HCT116 (cell line): Measurements from ENCODE around the gene KRT28. TPM values are rescaled to one million over a fixed set of nuclear protein-coding genes. Genes with fewer than 3 reads are reported as not detected.

Experiments used
- ATAC-seq: fragments of 200-7000 bp; cut with Tn5 transposase; 2 replicates; pipeline ENCODE4 v1.9.1; 2020; ENCODE audit warnings: mild to moderate bottlenecking, moderate library complexity
- BruUV-seq: library from RNA; stranded (reverse); fragments of 400-500 nt; replicated peaks from 2 replicates; lab custom pipeline; 2021; lab: Mats Ljungman, UMichigan
- CTCF ChIA-PET: fragments of 300-600 bp; sonication (Branson Sonifier 250); formaldehyde crosslinking; loops from one replicate; lab custom pipeline; 2021; ENCODE audit warnings: antibody characterized with exemption; lab: Charles Lee
- POLR2A ChIA-PET: fragments of 300-600, 350-600 bp; sonication (Branson Sonifier 250); formaldehyde crosslinking; loops from one replicate; lab custom pipeline; 2021; ENCODE audit warnings: antibody characterized with exemption; lab: Charles Lee
- RAD21 ChIA-PET, 2 experiments: fragments of 300-600 bp; sonication (Branson Sonifier 250); formaldehyde crosslinking; loops; one replicate each; lab custom pipeline; 2023; ENCODE audit warnings: low total read pairs in 2 of 2; ENCODE audit not compliant: uncharacterized antibody in 2 of 2, unreplicated experiment in 2 of 2, low non-redundant PET in 1 of 2; lab: Charles Lee
- DNase-seq: peaks from one replicate; pipeline ENCODE4 v3.0.0-alpha.2; 2010; ENCODE audit warnings: low read depth, low spot score
- H2AFZ ChIP-seq: fragments of 200-600 bp; shearing (Covaris generic), sonication (generic); 2 replicates; pipeline ENCODE4 v1.6.1; 2017; ENCODE audit warnings: low read depth, mixed run types, mixed read lengths, antibody characterized with exemption, low read length; ENCODE audit not compliant: poor library complexity, severe bottlenecking
- H3K27ac ChIP-seq: 2 replicates; pipeline ENCODE4 v1.5.1; 2012; ENCODE audit warnings: low read depth, low read length
- H3K27me3 ChIP-seq: fragments of 200-600 bp; sonication (generic); 2 replicates; pipeline ENCODE4 v1.6.1; 2016; ENCODE audit warnings: mixed run types, low read length, mixed read lengths; ENCODE audit not compliant: insufficient read depth
- H3K36me3 ChIP-seq, 2 experiments: fragments of 200-500 bp in 1 of 2; fragments of 200-600 bp in 1 of 2; sonication (Bioruptor generic) in 1 of 2; sonication (generic) in 1 of 2; 2 replicates each; pipeline versions ENCODE4 v1.5.1 to v1.6.1; 2014 to 2016; ENCODE audit warnings: low read length in 2 of 2, inconsistent platforms in 1 of 2, mixed read lengths in 1 of 2, mixed run types in 1 of 2; ENCODE audit not compliant: insufficient read depth in 2 of 2, control insufficient read depth in 1 of 2
- H3K4me1 ChIP-seq, 2 experiments: fragments of 200-600 bp in 1 of 2; sonication (generic) in 1 of 2; 2 replicates each; pipeline versions ENCODE4 v1.5.1 to v1.6.1; 2012 to 2017; ENCODE audit warnings: low read length in 2 of 2, inconsistent platforms in 1 of 2, mild to moderate bottlenecking in 1 of 2, mixed read lengths in 1 of 2, mixed run types in 1 of 2, moderate library complexity in 1 of 2; ENCODE audit not compliant: insufficient read depth in 2 of 2, control insufficient read depth in 1 of 2
- H3K4me2 ChIP-seq: fragments of 200-600 bp; sonication (generic); 2 replicates; pipeline ENCODE4 v1.6.1; 2017; ENCODE audit warnings: mixed run types, low read length, mixed read lengths
- H3K4me3 ChIP-seq, 2 experiments: fragments of 200-600 bp in 1 of 2; sonication (generic) in 1 of 2; replicated peaks in 1 of 2; 2 replicates each; pipeline ENCODE4 v1.5.1; 2011 to 2016; ENCODE audit warnings: low read length in 2 of 2, control low read depth in 1 of 2, low read depth in 1 of 2, mild to moderate bottlenecking in 1 of 2, mixed read lengths in 1 of 2, mixed run types in 1 of 2
- H3K79me2 ChIP-seq: fragments of 200-600 bp; sonication (generic); 2 replicates; pipeline ENCODE4 v1.6.1; 2017; ENCODE audit warnings: mild to moderate bottlenecking, mixed run types, low read length, moderate library complexity, mixed read lengths; ENCODE audit not compliant: insufficient read depth
- H3K9ac ChIP-seq: fragments of 200-600 bp; sonication (generic); 2 replicates; pipeline ENCODE4 v1.6.1; 2016; ENCODE audit warnings: low read length, mixed read lengths
- H3K9me2 ChIP-seq: fragments of 200-600 bp; sonication (generic), shearing (Covaris generic); 2 replicates; pipeline ENCODE4 v1.6.1; 2017; ENCODE audit warnings: mixed run types, mild to moderate bottlenecking, moderate library complexity; ENCODE audit not compliant: insufficient read depth
- H3K9me3 ChIP-seq, 2 experiments: fragments of 200-500 bp in 1 of 2; fragments of 200-600 bp in 1 of 2; sonication (Bioruptor generic) in 1 of 2; sonication (generic) in 1 of 2; 2 replicates each; pipeline ENCODE4 v1.6.1; 2014 to 2017; ENCODE audit warnings: low read length in 2 of 2, mixed read lengths in 2 of 2, inconsistent platforms in 1 of 2, low read depth in 1 of 2, mild to moderate bottlenecking in 1 of 2, mixed run types in 1 of 2, moderate library complexity in 1 of 2; ENCODE audit not compliant: control insufficient read depth in 1 of 2, insufficient read depth in 1 of 2
- H4K20me1 ChIP-seq: fragments of 200-600 bp; sonication (generic), shearing (Covaris generic); 2 replicates; pipeline ENCODE4 v1.6.1; 2017; ENCODE audit warnings: mixed run types, mild to moderate bottlenecking, moderate library complexity; ENCODE audit not compliant: insufficient read depth
- ELF1 ChIP-seq: IDR thresholded peaks from 2 replicates; pipeline ENCODE4 v1.6.1; 2012; ENCODE audit warnings: low read depth, borderline replicate concordance
- EZH2phosphoT487 ChIP-seq: fragments of 200-600 bp; IDR thresholded peaks from 2 replicates; pipeline ENCODE4 v1.6.1; 2018; ENCODE audit warnings: antibody characterized with exemption, borderline replicate concordance
- JUND ChIP-seq: IDR thresholded peaks from 2 replicates; pipeline ENCODE4 v1.6.1; 2012
- POLR2AphosphoS5 ChIP-seq: IDR thresholded peaks from 2 replicates; pipeline ENCODE4 v1.6.1; 2011; ENCODE audit warnings: mild to moderate bottlenecking, low read depth, low read length, moderate library complexity
- TCF7L2 ChIP-seq: IDR thresholded peaks from 2 replicates; pipeline ENCODE4 v1.7.0; 2011; ENCODE audit warnings: borderline replicate concordance, inconsistent platforms; ENCODE audit not compliant: insufficient read depth, insufficient read length; ENCODE audit errors: extremely low read depth
- ZFX ChIP-seq: fragments of 450-650 bp; IDR thresholded peaks from 2 replicates; pipeline ENCODE4 v1.6.1; 2017
- intact Hi-C: fragments of 100-400 bp; cut with micrococcal nuclease; formaldehyde crosslinking; loops from 2 replicates; pipeline ENCODE4 v1.10.0; 2022
- total RNA-seq: library from RNA; stranded (reverse); gene quantifications from one replicate; pipeline ENCODE4 v1.2.1, GENCODE V29; 2021; ENCODE audit not compliant: unreplicated experiment
- TF ChIP-seq, protein P1 (sequence below): IDR thresholded peaks from 2 replicates; pipeline ENCODE4 v1.6.1; 2011; ENCODE audit warnings: mild to moderate bottlenecking, low read length, moderate library complexity; ENCODE audit not compliant: insufficient replicate concordance; ENCODE audit errors: extremely low read depth
- TF ChIP-seq, protein P2 (sequence below), 3 experiments: fragments of 200-600 bp in 1 of 3; sonication (generic) in 1 of 3; IDR thresholded peaks in 2 of 3; conservative IDR thresholded peaks in 1 of 3; 2 replicates each; pipeline ENCODE4 v1.5.1; 2012 to 2017; ENCODE audit warnings: low read depth in 2 of 3, low read length in 2 of 3, antibody characterized with exemption in 1 of 3, borderline replicate concordance in 1 of 3, control low read depth in 1 of 3, mild to moderate bottlenecking in 1 of 3, mixed read lengths in 1 of 3, mixed run types in 1 of 3, moderate library complexity in 1 of 3; ENCODE audit not compliant: insufficient read depth in 1 of 3
- TF ChIP-seq, protein P3 (sequence below): IDR thresholded peaks from 2 replicates; pipeline ENCODE4 v1.6.1; 2012

Gene KRT28
- total RNA-seq, 1 experiment from 2014 or later: not detected

DNA sequence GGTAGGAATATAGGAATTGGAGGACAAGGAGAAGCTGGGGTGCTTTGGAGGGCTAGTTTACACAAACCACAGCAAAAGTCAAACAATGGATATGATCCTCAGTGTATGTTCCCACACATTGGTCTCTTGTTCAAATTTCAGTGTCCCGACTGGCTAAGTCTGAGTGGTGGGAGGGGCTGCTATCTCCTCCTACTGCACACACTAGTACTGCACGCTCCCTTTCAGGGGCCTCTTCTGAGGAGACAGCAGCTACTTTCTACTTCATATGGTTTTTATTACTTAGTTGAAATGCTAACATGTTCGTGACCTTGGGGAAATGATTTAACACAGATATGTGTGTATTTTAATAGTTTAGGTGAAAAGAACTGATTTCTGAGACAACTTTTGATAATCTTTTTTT lies 41.5 kb upstream of the KRT28 start:
- ChIA-PET RAD21 (no interaction called here), CTCF (no interaction called here), POLR2A (no interaction called here)
- Histone ChIP-seq H2AFZ (no peak overlapping the region), H3K9me3 (no peaks in the 10 kb centered on the region), H3K9ac (no peak overlapping the region), H3K4me3 (no peak overlapping the region), H4K20me1 (no peaks in the 10 kb centered on the region), H3K36me3 (no peaks in the 10 kb centered on the region; a peak in 1 of 4 replicates), H3K79me2 (no peaks in the 10 kb centered on the region), H3K27me3 (no peaks in the 10 kb centered on the region), H3K9me2 (no peaks in the 10 kb centered on the region), H3K4me1 (no peaks in the 10 kb centered on the region), H3K27ac (no peak overlapping the region), H3K4me2 (no peak overlapping the region)
- no peak for ATAC-seq
- TF ChIP-seq, protein P1, sequence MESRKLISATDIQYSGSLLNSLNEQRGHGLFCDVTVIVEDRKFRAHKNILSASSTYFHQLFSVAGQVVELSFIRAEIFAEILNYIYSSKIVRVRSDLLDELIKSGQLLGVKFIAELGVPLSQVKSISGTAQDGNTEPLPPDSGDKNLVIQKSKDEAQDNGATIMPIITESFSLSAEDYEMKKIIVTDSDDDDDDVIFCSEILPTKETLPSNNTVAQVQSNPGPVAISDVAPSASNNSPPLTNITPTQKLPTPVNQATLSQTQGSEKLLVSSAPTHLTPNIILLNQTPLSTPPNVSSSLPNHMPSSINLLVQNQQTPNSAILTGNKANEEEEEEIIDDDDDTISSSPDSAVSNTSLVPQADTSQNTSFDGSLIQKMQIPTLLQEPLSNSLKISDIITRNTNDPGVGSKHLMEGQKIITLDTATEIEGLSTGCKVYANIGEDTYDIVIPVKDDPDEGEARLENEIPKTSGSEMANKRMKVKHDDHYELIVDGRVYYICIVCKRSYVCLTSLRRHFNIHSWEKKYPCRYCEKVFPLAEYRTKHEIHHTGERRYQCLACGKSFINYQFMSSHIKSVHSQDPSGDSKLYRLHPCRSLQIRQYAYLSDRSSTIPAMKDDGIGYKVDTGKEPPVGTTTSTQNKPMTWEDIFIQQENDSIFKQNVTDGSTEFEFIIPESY: no peak
- no peak for TF ChIP-seq POLR2AphosphoS5
- TF ChIP-seq, protein P2, sequence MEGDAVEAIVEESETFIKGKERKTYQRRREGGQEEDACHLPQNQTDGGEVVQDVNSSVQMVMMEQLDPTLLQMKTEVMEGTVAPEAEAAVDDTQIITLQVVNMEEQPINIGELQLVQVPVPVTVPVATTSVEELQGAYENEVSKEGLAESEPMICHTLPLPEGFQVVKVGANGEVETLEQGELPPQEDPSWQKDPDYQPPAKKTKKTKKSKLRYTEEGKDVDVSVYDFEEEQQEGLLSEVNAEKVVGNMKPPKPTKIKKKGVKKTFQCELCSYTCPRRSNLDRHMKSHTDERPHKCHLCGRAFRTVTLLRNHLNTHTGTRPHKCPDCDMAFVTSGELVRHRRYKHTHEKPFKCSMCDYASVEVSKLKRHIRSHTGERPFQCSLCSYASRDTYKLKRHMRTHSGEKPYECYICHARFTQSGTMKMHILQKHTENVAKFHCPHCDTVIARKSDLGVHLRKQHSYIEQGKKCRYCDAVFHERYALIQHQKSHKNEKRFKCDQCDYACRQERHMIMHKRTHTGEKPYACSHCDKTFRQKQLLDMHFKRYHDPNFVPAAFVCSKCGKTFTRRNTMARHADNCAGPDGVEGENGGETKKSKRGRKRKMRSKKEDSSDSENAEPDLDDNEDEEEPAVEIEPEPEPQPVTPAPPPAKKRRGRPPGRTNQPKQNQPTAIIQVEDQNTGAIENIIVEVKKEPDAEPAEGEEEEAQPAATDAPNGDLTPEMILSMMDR (IDR thresholded peaks at IDR 0.05 in 2 of 3, conservative IDR thresholded peaks at IDR 0.05 in 1 of 3; ENCODE audit: borderline replicate concordance in 1 of 3, insufficient read depth in 1 of 3, low read depth in 2 of 3, low read length in 2 of 3): no peak
- no peak for TF ChIP-seq JUND
- TF ChIP-seq ZFX: no peak
- TF ChIP-seq, protein P3, sequence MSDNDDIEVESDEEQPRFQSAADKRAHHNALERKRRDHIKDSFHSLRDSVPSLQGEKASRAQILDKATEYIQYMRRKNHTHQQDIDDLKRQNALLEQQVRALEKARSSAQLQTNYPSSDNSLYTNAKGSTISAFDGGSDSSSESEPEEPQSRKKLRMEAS: no peak
- no peak for TF ChIP-seq ELF1
- no peak for TF ChIP-seq EZH2phosphoT487
- TF ChIP-seq TCF7L2: no peak
- no peak for DNase-seq
- intact Hi-C loops: no loop called here
- no TSS peak for BruUV-seq
